OCI-LY1 (cell line): ENCODE measurements around the gene CALHM4.

Experiments used
- H2AFZ ChIP-seq: fragments of 200-600 bp; sonication (generic), shearing (Covaris generic); 2 replicates; pipeline ENCODE4 v1.6.0; 2014; ENCODE audit warnings: antibody characterized with exemption, mild to moderate bottlenecking, low read length
- H3F3A ChIP-seq: fragments of 200-600 bp; sonication (generic), shearing (Covaris generic); 2 replicates; pipeline ENCODE4 v1.6.0; 2014; ENCODE audit warnings: mild to moderate bottlenecking, antibody characterized with exemption, low read length, moderate library complexity; ENCODE audit not compliant: insufficient read depth
- H3K27ac ChIP-seq: fragments of 200-600 bp; sonication (generic); 2 replicates; pipeline ENCODE4 v1.5.1; 2014; ENCODE audit warnings: low read length, mixed run types, mild to moderate bottlenecking, low read depth; ENCODE audit not compliant: poor library complexity, severe bottlenecking
- H3K27me3 ChIP-seq: fragments of 200-600 bp; sonication (generic); 2 replicates; pipeline ENCODE4 v1.6.0; 2014; ENCODE audit warnings: antibody characterized with exemption, mild to moderate bottlenecking, low read length, moderate library complexity; ENCODE audit not compliant: insufficient read depth
- H3K36me3 ChIP-seq: fragments of 200-600 bp; sonication (generic); 2 replicates; pipeline ENCODE4 v1.6.1; 2014; ENCODE audit warnings: mild to moderate bottlenecking, antibody characterized with exemption, low read length, moderate library complexity, mixed read lengths; ENCODE audit not compliant: insufficient read depth
- H3K4me1 ChIP-seq: fragments of 200-600 bp; sonication (generic); 2 replicates; pipeline ENCODE4 v1.5.1; 2014; ENCODE audit warnings: mild to moderate bottlenecking, low read length, moderate library complexity; ENCODE audit not compliant: insufficient read depth, severe bottlenecking
- H3K4me2 ChIP-seq: fragments of 200-600 bp; sonication (generic), shearing (Covaris generic); 2 replicates; pipeline ENCODE4 v1.6.1; 2014; ENCODE audit warnings: low read length
- H3K4me3 ChIP-seq: fragments of 200-600 bp; sonication (generic); 2 replicates; pipeline ENCODE4 v1.5.1; 2014; ENCODE audit warnings: low read length, low read depth, mild to moderate bottlenecking, mixed read lengths; ENCODE audit not compliant: poor library complexity, severe bottlenecking
- H3K79me2 ChIP-seq: fragments of 200-600 bp; shearing (Covaris generic); 2 replicates; pipeline ENCODE4 v1.6.1; 2016; ENCODE audit warnings: mixed run types, low read length, mixed read lengths; ENCODE audit not compliant: insufficient read depth
- H3K9ac ChIP-seq: fragments of 200-600 bp; sonication (generic), shearing (Covaris generic); 2 replicates; pipeline ENCODE4 v1.6.1; 2014; ENCODE audit warnings: mild to moderate bottlenecking, low read length, mixed read lengths
- H3K9me2 ChIP-seq: fragments of 200-600 bp; sonication (generic), shearing (Covaris generic); 2 replicates; pipeline ENCODE4 v1.6.1; 2014; ENCODE audit warnings: low read depth, mild to moderate bottlenecking, low read length, mixed read lengths
- H3K9me3 ChIP-seq: fragments of 200-600 bp; shearing (Covaris generic); 2 replicates; pipeline ENCODE4 v1.6.1; 2014; ENCODE audit warnings: low read length, mixed read lengths
- H4K20me1 ChIP-seq: fragments of 200-600 bp; sonication (generic), shearing (Covaris generic); 2 replicates; pipeline ENCODE4 v1.6.0; 2016; ENCODE audit warnings: mild to moderate bottlenecking, low read length; ENCODE audit not compliant: insufficient read depth
- CTCF ChIP-seq: fragments of 200-600 bp; sonication (generic), shearing (Covaris generic); IDR thresholded peaks from 2 replicates; pipeline ENCODE4 v1.5.1; 2017; ENCODE audit warnings: mild to moderate bottlenecking, antibody characterized with exemption, low read length, moderate library complexity, mixed read lengths
- EZH2 ChIP-seq: fragments of 200-600 bp; sonication (generic), shearing (Covaris generic); IDR thresholded peaks from 2 replicates; pipeline ENCODE4 v1.8.0; 2017; ENCODE audit warnings: borderline replicate concordance, mixed run types, mild to moderate bottlenecking, antibody characterized with exemption, low read length, moderate library complexity, mixed read lengths

CALHM4 gene

DNA sequence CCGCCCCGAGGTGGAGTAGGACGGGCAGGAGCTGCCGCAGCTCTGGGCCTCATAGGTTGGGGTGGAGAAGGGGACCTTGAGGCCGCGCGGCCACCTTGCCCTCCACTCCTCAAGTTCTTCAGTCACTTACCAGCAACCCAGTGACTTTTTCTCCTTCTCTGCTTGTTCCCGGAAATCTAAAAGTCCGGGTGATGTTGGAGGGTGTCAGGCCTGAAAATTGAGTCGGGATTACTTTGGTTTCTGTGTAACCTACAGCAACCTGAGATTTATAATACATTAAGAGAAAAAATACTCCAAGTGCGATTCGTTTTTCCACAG, 18.1 kb downstream of the CALHM4 start:
- H4K20me1 ChIP-seq = no peaks in the 10 kb centered on the region
- H3K79me2 ChIP-seq = peaks cover 26% of the 10 kb centered on the region
- no peaks in the 10 kb centered on the region for H3K27me3 ChIP-seq
- H3K9ac ChIP-seq = peak overlapping the region; percentile 89
- H3K9me3 ChIP-seq = no peaks in the 10 kb centered on the region
- H3F3A ChIP-seq = no peaks in the 10 kb centered on the region
- H3K27ac ChIP-seq = peak overlapping the region; percentile 47
- no peaks in the 10 kb centered on the region for H3K9me2 ChIP-seq
- no peak overlapping the region for H2AFZ ChIP-seq
- peak overlapping the region; percentile 88 for H3K4me2 ChIP-seq
- peaks cover 30% of the 10 kb centered on the region for H3K4me1 ChIP-seq
- TF ChIP-seq EZH2 (no peak), CTCF (0 out of 2 replicates have a peak, but pooled peaks have one; percentile 3)
- peak overlapping the region; percentile 85 for H3K4me3 ChIP-seq
- peaks cover 26% of the 10 kb centered on the region for H3K36me3 ChIP-seq

DNA sequence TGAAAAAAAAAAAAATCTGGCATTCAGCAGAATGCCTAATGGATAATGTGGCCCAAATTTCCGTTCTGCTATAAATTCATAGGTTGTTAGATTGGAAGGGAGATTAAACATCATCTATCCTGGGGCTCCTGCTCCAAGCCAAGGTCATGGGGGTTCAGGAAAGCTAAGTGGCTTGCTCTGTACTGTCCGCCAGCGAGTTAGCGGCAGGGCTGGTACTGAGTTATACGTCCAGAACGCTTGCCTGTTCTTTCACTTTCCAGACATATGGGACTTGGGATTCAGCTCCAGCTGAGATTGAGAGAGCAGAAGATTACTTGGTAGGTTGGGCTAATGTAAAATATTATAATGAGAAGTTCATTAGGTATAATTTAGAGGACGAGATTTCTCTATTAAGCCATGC, 18.6 kb downstream of the CALHM4 start:
- H3K9me3 ChIP-seq = no peaks in the 10 kb centered on the region
- TF ChIP-seq CTCF = no peak
- no peak overlapping the region for H3K27ac ChIP-seq
- peaks cover 32% of the 10 kb centered on the region for H3K36me3 ChIP-seq
- H3K27me3 ChIP-seq = no peaks in the 10 kb centered on the region
- no peaks in the 10 kb centered on the region for H4K20me1 ChIP-seq
- H3K4me2 ChIP-seq = peak overlapping the region; percentile 88
- peak overlapping the region; percentile 85 for H3K4me3 ChIP-seq
- peaks cover 26% of the 10 kb centered on the region for H3K79me2 ChIP-seq
- no peaks in the 10 kb centered on the region for H3K9me2 ChIP-seq
- peaks cover 30% of the 10 kb centered on the region for H3K4me1 ChIP-seq
- no peaks in the 10 kb centered on the region for H3F3A ChIP-seq
- no peak overlapping the region for H2AFZ ChIP-seq
- peak overlapping the region; percentile 89 for H3K9ac ChIP-seq

GRCh38 chr6:116575227-116575626, 21.7 kb downstream of the CALHM4 start:
- no peak overlapping the region for H3K9ac ChIP-seq
- no peaks in the 10 kb centered on the region for H4K20me1 ChIP-seq
- TF ChIP-seq CTCF = no peak
- peaks cover 35% of the 10 kb centered on the region for H3K79me2 ChIP-seq
- no peak overlapping the region for H3K27ac ChIP-seq
- peaks cover 18% of the 10 kb centered on the region for H3K4me1 ChIP-seq
- H3K4me3 ChIP-seq = no peak overlapping the region
- H3K36me3 ChIP-seq = peaks cover 44% of the 10 kb centered on the region
- no peaks in the 10 kb centered on the region for H3K27me3 ChIP-seq
- H3K9me2 ChIP-seq = no peaks in the 10 kb centered on the region
- H3K9me3 ChIP-seq = no peaks in the 10 kb centered on the region
- H3K4me2 ChIP-seq = no peak overlapping the region
- no peaks in the 10 kb centered on the region for H3F3A ChIP-seq
- no peak overlapping the region for H2AFZ ChIP-seq
